Panc1 (cell line): Measurements from ENCODE around the gene DSG3.

Experiments used
- POLR2AphosphoS5 ChIP-seq: IDR thresholded peaks from 2 replicates; pipeline ENCODE4 v1.6.1; 2012; ENCODE audit warnings: mild to moderate bottlenecking, low read depth, low read length, moderate library complexity
- TF ChIP-seq, protein P1 (sequence below): fragments of 450-650 bp; IDR thresholded peaks from 2 replicates; pipeline ENCODE4 v1.5.1; 2017; ENCODE audit warnings: mild to moderate bottlenecking
- TF ChIP-seq, protein P2 (sequence below), 2 experiments: IDR thresholded peaks; 2 replicates each; pipeline ENCODE4 v1.6.1; 2011 to 2012; ENCODE audit warnings: low read depth in 2 of 2, control low read depth in 1 of 2, low read length in 1 of 2, mild to moderate bottlenecking in 1 of 2, moderate library complexity in 1 of 2; ENCODE audit not compliant: insufficient read depth in 1 of 2

GRCh38 chr18:31445908-31446307 lies 1.6 kb upstream of the DSG3 start:
- TF ChIP-seq, protein P1, sequence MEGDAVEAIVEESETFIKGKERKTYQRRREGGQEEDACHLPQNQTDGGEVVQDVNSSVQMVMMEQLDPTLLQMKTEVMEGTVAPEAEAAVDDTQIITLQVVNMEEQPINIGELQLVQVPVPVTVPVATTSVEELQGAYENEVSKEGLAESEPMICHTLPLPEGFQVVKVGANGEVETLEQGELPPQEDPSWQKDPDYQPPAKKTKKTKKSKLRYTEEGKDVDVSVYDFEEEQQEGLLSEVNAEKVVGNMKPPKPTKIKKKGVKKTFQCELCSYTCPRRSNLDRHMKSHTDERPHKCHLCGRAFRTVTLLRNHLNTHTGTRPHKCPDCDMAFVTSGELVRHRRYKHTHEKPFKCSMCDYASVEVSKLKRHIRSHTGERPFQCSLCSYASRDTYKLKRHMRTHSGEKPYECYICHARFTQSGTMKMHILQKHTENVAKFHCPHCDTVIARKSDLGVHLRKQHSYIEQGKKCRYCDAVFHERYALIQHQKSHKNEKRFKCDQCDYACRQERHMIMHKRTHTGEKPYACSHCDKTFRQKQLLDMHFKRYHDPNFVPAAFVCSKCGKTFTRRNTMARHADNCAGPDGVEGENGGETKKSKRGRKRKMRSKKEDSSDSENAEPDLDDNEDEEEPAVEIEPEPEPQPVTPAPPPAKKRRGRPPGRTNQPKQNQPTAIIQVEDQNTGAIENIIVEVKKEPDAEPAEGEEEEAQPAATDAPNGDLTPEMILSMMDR = no peak
- no peak for TF ChIP-seq POLR2AphosphoS5
- TF ChIP-seq, protein P2, sequence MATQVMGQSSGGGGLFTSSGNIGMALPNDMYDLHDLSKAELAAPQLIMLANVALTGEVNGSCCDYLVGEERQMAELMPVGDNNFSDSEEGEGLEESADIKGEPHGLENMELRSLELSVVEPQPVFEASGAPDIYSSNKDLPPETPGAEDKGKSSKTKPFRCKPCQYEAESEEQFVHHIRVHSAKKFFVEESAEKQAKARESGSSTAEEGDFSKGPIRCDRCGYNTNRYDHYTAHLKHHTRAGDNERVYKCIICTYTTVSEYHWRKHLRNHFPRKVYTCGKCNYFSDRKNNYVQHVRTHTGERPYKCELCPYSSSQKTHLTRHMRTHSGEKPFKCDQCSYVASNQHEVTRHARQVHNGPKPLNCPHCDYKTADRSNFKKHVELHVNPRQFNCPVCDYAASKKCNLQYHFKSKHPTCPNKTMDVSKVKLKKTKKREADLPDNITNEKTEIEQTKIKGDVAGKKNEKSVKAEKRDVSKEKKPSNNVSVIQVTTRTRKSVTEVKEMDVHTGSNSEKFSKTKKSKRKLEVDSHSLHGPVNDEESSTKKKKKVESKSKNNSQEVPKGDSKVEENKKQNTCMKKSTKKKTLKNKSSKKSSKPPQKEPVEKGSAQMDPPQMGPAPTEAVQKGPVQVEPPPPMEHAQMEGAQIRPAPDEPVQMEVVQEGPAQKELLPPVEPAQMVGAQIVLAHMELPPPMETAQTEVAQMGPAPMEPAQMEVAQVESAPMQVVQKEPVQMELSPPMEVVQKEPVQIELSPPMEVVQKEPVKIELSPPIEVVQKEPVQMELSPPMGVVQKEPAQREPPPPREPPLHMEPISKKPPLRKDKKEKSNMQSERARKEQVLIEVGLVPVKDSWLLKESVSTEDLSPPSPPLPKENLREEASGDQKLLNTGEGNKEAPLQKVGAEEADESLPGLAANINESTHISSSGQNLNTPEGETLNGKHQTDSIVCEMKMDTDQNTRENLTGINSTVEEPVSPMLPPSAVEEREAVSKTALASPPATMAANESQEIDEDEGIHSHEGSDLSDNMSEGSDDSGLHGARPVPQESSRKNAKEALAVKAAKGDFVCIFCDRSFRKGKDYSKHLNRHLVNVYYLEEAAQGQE (IDR thresholded peaks at IDR 0.05; ENCODE audit: insufficient read depth in 1 of 2, low read depth in 2 of 2, low read length in 1 of 2) = no peak
